Osteoblast (primary cell): ENCODE results near the gene ZNF771. TPM values are rescaled to one million over a fixed set of nuclear protein-coding genes. Genes with fewer than 3 reads are reported as not detected.

Experiments used
- DNase-seq: peaks from one replicate; pipeline ENCODE4 v3.0.0; 2011; ENCODE audit warnings: low spot score, mixed read lengths; ENCODE audit not compliant: insufficient read length; ENCODE audit errors: missing footprints
- H2AFZ ChIP-seq: 2 replicates; pipeline ENCODE4 v1.6.0; 2011; ENCODE audit warnings: mild to moderate bottlenecking, low read length
- H3K27ac ChIP-seq: 2 replicates; pipeline ENCODE4 v1.5.1; 2011; ENCODE audit warnings: mild to moderate bottlenecking, low read depth, low read length, moderate library complexity
- H3K27me3 ChIP-seq: 2 replicates; pipeline ENCODE4 v1.6.0; 2012; ENCODE audit warnings: mild to moderate bottlenecking, control low read depth, inconsistent platforms, low read length, moderate library complexity; ENCODE audit not compliant: insufficient read depth
- H3K36me3 ChIP-seq: 2 replicates; pipeline ENCODE4 v1.5.1; 2011; ENCODE audit warnings: mild to moderate bottlenecking, low read length, control low read depth, moderate library complexity; ENCODE audit not compliant: insufficient read depth
- H3K4me1 ChIP-seq: 2 replicates; pipeline ENCODE4 v1.5.1; 2011; ENCODE audit warnings: mild to moderate bottlenecking, low read length, control low read depth, moderate library complexity; ENCODE audit not compliant: insufficient read depth
- H3K4me2 ChIP-seq: 2 replicates; pipeline ENCODE4 v1.6.0; 2011; ENCODE audit warnings: mild to moderate bottlenecking, low read length; ENCODE audit not compliant: insufficient read depth
- H3K4me3 ChIP-seq: fragments of 200-600 bp; sonication (generic); 3 replicates; pipeline ENCODE4 v1.5.1; 2012; ENCODE audit warnings: mild to moderate bottlenecking, low read length, inconsistent platforms; ENCODE audit not compliant: insufficient read depth
- H3K79me2 ChIP-seq: 2 replicates; pipeline ENCODE4 v1.6.0; 2012; ENCODE audit warnings: mild to moderate bottlenecking, low read length, control low read depth, inconsistent platforms; ENCODE audit not compliant: insufficient read depth
- H3K9me3 ChIP-seq: 2 replicates; pipeline ENCODE4 v1.5.1; 2011; ENCODE audit warnings: low read depth, low read length, control low read depth
- H4K20me1 ChIP-seq: 2 replicates; pipeline ENCODE4 v1.6.0; 2012; ENCODE audit warnings: mild to moderate bottlenecking, low read length, control low read depth; ENCODE audit not compliant: insufficient read depth
- total RNA-seq: library from RNA; depleted of rRNA; stranded (reverse); fragments of >200 nt; gene quantifications from 2 replicates; pipeline ENCODE4 v1.2.3, GENCODE V29; 2012
- TF ChIP-seq, protein P1 (sequence below): IDR thresholded peaks from 2 replicates; pipeline ENCODE4 v1.5.1; 2011; ENCODE audit warnings: mild to moderate bottlenecking, low read depth, low read length, moderate library complexity; ENCODE audit errors: extremely low read depth

ZNF771 gene
- total RNA-seq, 1 donor, result 14.8 TPM

DNA sequence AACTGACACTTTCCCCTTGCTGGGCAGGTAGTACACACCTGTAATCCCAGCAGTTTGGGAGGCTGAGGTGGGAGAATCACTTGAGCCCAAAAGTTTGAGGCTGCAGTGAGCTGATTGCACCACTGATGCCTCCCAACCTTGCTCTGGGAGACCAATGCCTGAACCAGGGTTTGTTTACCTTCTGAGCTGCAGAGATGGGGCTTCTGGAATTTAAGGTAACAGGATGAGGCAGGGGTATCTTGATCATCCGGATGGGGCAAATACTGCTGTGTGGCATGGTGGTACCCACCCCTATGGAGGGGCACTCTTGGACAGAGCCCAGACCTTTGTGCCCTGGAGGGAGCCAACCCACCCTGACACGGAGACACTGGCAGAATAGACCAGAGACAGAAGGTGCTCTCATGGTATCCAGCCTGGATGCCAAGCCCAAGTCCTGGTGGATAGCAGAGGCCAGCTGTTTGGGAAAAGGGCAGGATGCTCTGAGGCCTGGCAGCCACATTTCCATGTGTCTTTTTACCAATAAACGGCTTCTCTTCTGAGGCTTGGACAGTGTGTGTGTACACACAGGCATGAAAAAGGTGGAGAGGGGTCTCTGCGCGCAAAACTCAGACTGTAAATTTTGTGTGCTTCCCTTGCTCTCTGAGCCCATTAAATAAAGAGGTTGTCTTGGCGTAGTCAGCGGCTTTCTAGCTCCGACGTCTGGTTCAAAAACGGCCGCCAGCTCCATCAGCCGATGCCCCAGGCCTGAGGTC, 7.8 kb upstream of the ZNF771 start:
- peak; percentile 91 for DNase-seq
- H3K9me3 ChIP-seq, result no peaks in the 10 kb centered on the region
- peak overlapping the region; percentile 82 for H3K27ac ChIP-seq

DNA sequence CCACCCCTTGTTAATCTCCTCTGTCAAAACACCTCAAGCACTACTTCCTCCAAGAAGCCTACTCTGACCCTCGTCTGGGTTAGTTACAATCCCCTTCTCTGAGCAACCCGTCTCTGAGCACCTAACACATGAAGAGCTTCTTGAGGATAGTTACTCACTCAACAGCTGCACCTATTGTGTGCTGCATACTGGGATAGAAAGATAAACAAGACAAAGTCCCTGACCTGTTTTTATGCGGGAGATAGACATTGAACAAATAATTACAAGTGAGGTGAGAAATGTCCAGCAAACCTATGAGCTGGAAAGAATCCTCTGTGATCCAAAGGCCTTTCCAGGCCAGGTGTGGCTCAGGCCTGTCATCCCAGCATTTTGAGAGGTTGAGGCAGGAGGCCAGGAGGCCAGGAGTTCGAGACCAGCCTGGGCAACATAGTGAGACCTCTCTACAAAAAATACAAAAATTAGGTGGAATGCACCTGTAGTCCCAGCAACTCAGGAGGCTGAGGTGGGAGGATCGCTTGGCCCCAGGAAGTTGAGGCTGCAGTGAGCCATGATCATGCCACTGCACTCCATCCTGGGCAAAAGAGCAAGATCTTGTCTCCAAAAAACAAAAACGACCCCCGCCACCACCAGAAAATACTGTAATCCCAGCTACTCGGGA, 5.5 kb upstream of the ZNF771 start:
- peaks cover 7% of the 10 kb centered on the region for H3K79me2 ChIP-seq
- DNase-seq, result no peak
- H3K9me3 ChIP-seq, result no peaks in the 10 kb centered on the region
- peaks cover 13% of the 10 kb centered on the region for H3K4me1 ChIP-seq
- no peak overlapping the region for H3K4me3 ChIP-seq
- no peak overlapping the region for H3K4me2 ChIP-seq
- no peaks in the 10 kb centered on the region for H3K27me3 ChIP-seq
- no peaks in the 10 kb centered on the region for H4K20me1 ChIP-seq
- peaks cover 4% of the 10 kb centered on the region for H3K36me3 ChIP-seq
- H3K27ac ChIP-seq, result no peak overlapping the region
- TF ChIP-seq, protein P1, sequence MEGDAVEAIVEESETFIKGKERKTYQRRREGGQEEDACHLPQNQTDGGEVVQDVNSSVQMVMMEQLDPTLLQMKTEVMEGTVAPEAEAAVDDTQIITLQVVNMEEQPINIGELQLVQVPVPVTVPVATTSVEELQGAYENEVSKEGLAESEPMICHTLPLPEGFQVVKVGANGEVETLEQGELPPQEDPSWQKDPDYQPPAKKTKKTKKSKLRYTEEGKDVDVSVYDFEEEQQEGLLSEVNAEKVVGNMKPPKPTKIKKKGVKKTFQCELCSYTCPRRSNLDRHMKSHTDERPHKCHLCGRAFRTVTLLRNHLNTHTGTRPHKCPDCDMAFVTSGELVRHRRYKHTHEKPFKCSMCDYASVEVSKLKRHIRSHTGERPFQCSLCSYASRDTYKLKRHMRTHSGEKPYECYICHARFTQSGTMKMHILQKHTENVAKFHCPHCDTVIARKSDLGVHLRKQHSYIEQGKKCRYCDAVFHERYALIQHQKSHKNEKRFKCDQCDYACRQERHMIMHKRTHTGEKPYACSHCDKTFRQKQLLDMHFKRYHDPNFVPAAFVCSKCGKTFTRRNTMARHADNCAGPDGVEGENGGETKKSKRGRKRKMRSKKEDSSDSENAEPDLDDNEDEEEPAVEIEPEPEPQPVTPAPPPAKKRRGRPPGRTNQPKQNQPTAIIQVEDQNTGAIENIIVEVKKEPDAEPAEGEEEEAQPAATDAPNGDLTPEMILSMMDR, result no peak
- no peak overlapping the region for H2AFZ ChIP-seq

More for the DNA sequence above, 7.8 kb upstream of the ZNF771 start:
- peak overlapping the region; percentile 94 for H3K4me2 ChIP-seq
- H3K36me3 ChIP-seq, result peaks cover 4% of the 10 kb centered on the region
- H3K27me3 ChIP-seq, result no peaks in the 10 kb centered on the region
- H4K20me1 ChIP-seq, result no peaks in the 10 kb centered on the region
- TF ChIP-seq, protein P1, result no peak
- H3K4me3 ChIP-seq, result peak overlapping the region; percentile 81
- H2AFZ ChIP-seq, result peak overlapping the region; percentile 96
- peaks cover 17% of the 10 kb centered on the region for H3K4me1 ChIP-seq
- peaks cover 17% of the 10 kb centered on the region for H3K79me2 ChIP-seq

DNA sequence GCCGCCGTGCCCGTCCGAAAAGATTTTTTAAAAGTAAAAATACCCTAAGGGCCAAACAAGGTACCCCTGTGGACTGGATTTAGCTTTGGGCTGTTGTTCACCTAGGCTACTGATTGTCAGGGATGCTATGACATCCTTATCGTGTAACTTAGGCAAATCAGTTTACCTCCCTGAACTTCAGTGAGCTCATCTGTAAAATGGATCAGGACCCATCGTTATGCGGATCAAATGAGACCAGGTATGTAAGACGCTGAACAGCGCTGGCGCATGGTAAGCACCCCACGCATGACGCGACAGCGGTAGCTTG, 658 bp upstream of the ZNF771 start:
- Histone ChIP-seq H3K36me3 (peaks cover 7% of the 10 kb centered on the region), H3K4me1 (peaks cover 20% of the 10 kb centered on the region), H2AFZ (peak overlapping the region; percentile 98), H3K27me3 (no peaks in the 10 kb centered on the region), H3K4me3 (peak overlapping the region; percentile 85), H4K20me1 (peaks cover 4% of the 10 kb centered on the region), H3K27ac (peak overlapping the region; percentile 25), H3K4me2 (peak overlapping the region; percentile 84), H3K79me2 (peaks cover 21% of the 10 kb centered on the region), H3K9me3 (no peaks in the 10 kb centered on the region)
- no peak for DNase-seq
- TF ChIP-seq, protein P1, result no peak

DNA sequence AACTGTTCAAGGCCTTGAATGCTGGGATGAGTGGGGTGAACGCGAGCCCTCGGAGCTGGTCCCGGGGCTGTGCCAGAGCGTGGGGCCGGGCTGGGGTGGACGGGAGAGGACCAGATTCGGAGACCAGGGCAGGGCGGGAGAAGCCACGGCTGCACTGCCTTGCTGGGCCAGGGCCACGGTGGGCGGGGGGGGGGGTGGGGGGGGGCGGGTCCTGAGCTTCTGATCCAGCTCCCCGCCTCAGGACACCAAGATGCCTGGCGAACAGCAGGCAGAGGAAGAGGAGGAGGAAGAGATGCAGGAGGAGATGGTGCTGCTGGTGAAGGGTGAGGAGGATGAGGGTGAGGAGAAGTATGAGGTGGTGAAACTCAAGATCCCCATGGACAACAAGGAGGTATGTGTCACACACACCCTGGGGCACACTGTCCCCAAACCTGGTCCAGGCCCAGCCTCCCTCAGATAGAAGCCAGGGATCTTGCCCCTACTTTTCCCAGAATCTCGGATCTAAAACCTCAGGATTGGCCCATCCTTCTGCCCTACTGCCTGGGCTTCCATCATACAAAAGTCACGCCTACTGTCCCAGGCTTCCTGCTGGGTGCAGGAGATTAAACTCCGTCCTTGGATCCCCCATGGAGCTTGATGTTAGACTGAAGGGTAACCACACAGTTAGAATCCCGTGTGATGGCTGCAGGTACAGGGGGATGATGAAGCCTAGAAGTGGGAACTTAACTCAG, 563 bp downstream of the ZNF771 start:
- H3K4me1 ChIP-seq, result peaks cover 20% of the 10 kb centered on the region
- TF ChIP-seq, protein P1, result no peak
- peaks cover 14% of the 10 kb centered on the region for H3K36me3 ChIP-seq
- H3K9me3 ChIP-seq, result no peaks in the 10 kb centered on the region
- peaks cover 31% of the 10 kb centered on the region for H3K79me2 ChIP-seq
- H2AFZ ChIP-seq, result no peak overlapping the region
- H3K4me2 ChIP-seq, result peak overlapping the region; percentile 84
- H3K27me3 ChIP-seq, result no peaks in the 10 kb centered on the region
- DNase-seq, result peak; percentile 89
- peak overlapping the region; percentile 46 for H3K27ac ChIP-seq
- H4K20me1 ChIP-seq, result peaks cover 4% of the 10 kb centered on the region
- peak overlapping the region; percentile 85 for H3K4me3 ChIP-seq
